EH (cell line): ENCODE measurements around the gene DISP2.

ENCODE experiments used
- DNase-seq: peaks from one replicate; pipeline ENCODE4 v3.0.0-alpha.2; 2015; ENCODE audit warnings: low read depth

DISP2 gene

GRCh38 chr15:40424483-40425115, 66.6 kb downstream of the DISP2 start:
- DNase-seq: no peak

- DNase-seq: no peak
Measured at GRCh38 chr15:40425681-40426080, 67.7 kb downstream of the DISP2 start.

DNA sequence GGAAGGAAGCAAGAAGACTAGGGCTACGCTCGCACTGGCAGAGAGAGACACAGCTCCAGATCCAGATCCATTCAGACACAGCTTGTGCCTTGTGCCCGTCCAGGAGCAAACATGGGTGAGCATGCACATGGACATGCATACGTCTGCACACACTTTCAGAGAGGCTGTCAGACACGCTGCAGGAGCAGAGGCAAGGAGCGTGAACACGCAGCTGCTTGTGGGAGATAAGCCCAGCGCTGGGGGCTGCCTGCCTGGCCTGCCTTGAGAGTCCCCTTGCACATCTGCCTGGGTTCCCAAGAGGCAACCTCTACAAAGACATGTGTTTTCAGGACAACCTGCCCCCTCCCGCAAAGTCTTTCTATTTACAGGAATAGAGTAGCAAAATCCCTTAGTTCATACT, 69.2 kb downstream of the DISP2 start:
- DNase-seq: no peak

DNA sequence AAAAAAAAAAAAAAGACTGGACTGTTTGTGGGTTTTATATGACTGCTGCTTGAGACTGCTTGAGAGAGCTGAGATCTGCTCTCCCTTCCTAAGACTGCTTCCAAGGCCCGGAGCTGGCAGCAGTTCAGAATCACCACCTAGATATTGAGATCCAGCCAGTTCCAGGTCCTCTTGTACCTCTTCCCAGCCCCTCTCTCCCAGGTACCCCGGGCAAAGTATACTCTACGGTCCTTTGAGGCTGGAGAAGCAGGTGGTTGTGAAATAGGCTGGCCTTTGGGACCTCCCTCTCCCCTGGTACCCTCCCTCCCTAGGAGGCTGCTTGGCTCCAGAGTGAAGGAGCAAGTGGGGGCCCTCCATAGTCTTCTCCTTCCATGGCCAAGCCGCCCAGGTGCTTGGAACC, 70.2 kb downstream of the DISP2 start:
- no peak for DNase-seq
